Panc1 (cell line): Measurements from ENCODE around the gene ABI3BP. TPM values are rescaled to one million over a fixed set of nuclear protein-coding genes. Genes with fewer than 3 reads are reported as not detected.

ENCODE experiments used
- ATAC-seq: fragments of 200-7000 bp; cut with Tn5 transposase; 2 replicates; pipeline ENCODE4 v1.9.1; 2020; ENCODE audit warnings: mild to moderate bottlenecking, moderate library complexity
- BruUV-seq: library from RNA; stranded (reverse); fragments of 400-500 nt; replicated peaks from 2 replicates; lab custom pipeline; 2021; lab: Mats Ljungman, UMichigan
- CTCF ChIA-PET: fragments of 300-600 bp; sonication (Branson Sonifier 250); formaldehyde crosslinking; loops from one replicate; lab custom pipeline; 2022; ENCODE audit warnings: antibody characterized with exemption; lab: Charles Lee
- POLR2A ChIA-PET: fragments of 300-600 bp; sonication (Branson Sonifier 250); formaldehyde crosslinking; loops from one replicate; lab custom pipeline; 2022; ENCODE audit warnings: antibody characterized with exemption; lab: Charles Lee
- DNase-seq: peaks from one replicate; pipeline ENCODE4 v3.0.0-alpha.2; 2010; ENCODE audit warnings: low read depth, low spot score
- H3K27ac ChIP-seq: 2 replicates; pipeline ENCODE4 v1.5.1; 2011; ENCODE audit warnings: mild to moderate bottlenecking, low read length, inconsistent platforms
- H3K27me3 ChIP-seq: fragments of 200-500 bp; sonication (Bioruptor generic); 2 replicates; pipeline ENCODE4 v1.6.0; 2014; ENCODE audit warnings: low read length, inconsistent platforms; ENCODE audit not compliant: control insufficient read depth, insufficient read depth
- H3K36me3 ChIP-seq: fragments of 200-500 bp; sonication (Bioruptor generic); 2 replicates; pipeline ENCODE4 v1.5.1; 2014; ENCODE audit warnings: inconsistent platforms, mild to moderate bottlenecking, low read length, moderate library complexity; ENCODE audit not compliant: control insufficient read depth, insufficient read depth
- H3K4me1 ChIP-seq: 2 replicates; pipeline ENCODE4 v1.5.1; 2011; ENCODE audit warnings: inconsistent platforms, mild to moderate bottlenecking, low read length, moderate library complexity; ENCODE audit not compliant: control insufficient read depth, insufficient read depth
- H3K4me3 ChIP-seq, 2 experiments: 2 replicates each; pipeline ENCODE4 v1.5.1; 2011 to 2012; ENCODE audit warnings: low read depth in 2 of 2, low read length in 2 of 2, mild to moderate bottlenecking in 2 of 2, inconsistent platforms in 1 of 2, moderate library complexity in 1 of 2
- H3K9me3 ChIP-seq: fragments of 200-500 bp; sonication (Bioruptor generic); 2 replicates; pipeline ENCODE4 v1.5.1; 2014; ENCODE audit warnings: low read depth, mild to moderate bottlenecking, inconsistent platforms, low read length, moderate library complexity; ENCODE audit not compliant: control insufficient read depth, insufficient read depth
- CTCF ChIP-seq: fragments of 450-650 bp; IDR thresholded peaks from 2 replicates; pipeline ENCODE4 v1.5.1; 2017; ENCODE audit warnings: mild to moderate bottlenecking
- POLR2AphosphoS5 ChIP-seq: IDR thresholded peaks from 2 replicates; pipeline ENCODE4 v1.6.1; 2012; ENCODE audit warnings: mild to moderate bottlenecking, low read depth, low read length, moderate library complexity
- SIN3A ChIP-seq: IDR thresholded peaks from 2 replicates; pipeline ENCODE4 v1.6.1; 2012; ENCODE audit warnings: low read depth, mild to moderate bottlenecking, low read length, moderate library complexity, borderline replicate concordance; ENCODE audit not compliant: insufficient read depth
- TCF7L2 ChIP-seq: IDR thresholded peaks from 2 replicates; pipeline ENCODE4 v1.6.1; 2011; ENCODE audit warnings: mild to moderate bottlenecking, low read depth, low read length, inconsistent platforms
- in situ Hi-C: cut with HindIII; loops from 2 replicates; pipeline ENCODE4 v1.10.0; 2016; ENCODE audit warnings: low sequenced_read_pairs, low pct_unique_long_range_greater_than_20kb
- intact Hi-C: fragments of 100-400 bp; cut with micrococcal nuclease; formaldehyde crosslinking; loops from one replicate; pipeline ENCODE4 v1.10.0; 2022; ENCODE audit not compliant: unreplicated experiment
- total RNA-seq: library from RNA; stranded (reverse); gene quantifications from one replicate; pipeline ENCODE4 v1.2.1, GENCODE V29; 2021; ENCODE audit not compliant: unreplicated experiment
- TF ChIP-seq, protein P1 (sequence below), 2 experiments: IDR thresholded peaks; 2 replicates each; pipeline ENCODE4 v1.6.1; 2011 to 2012; ENCODE audit warnings: low read depth in 2 of 2, control low read depth in 1 of 2, low read length in 1 of 2, mild to moderate bottlenecking in 1 of 2, moderate library complexity in 1 of 2; ENCODE audit not compliant: insufficient read depth in 1 of 2

The ABI3BP gene
- total RNA-seq, 1 experiment from 2014 or later = 0.21 TPM

DNA sequence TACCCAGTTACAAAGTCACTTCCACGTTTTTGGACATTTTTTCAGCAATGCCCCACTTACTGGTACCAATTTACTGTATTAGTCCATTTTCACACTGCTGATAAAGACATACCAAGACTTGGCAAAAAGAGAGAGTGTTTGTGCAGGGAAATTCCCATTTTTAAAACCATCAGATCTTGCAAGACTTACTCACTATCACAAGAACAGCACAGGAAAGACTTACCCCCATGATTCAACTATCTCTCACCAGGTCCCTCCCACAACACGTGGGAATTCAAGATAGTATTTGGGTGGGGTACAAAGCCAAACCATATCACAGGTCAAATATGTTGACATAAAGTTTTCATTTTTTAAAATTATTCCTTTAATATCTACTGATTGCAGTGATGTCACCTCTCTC, 16.2 kb upstream of the ABI3BP start:
- Histone ChIP-seq H3K4me3 (no peak overlapping the region), H3K27me3 (no peaks in the 10 kb centered on the region), H3K4me1 (no peaks in the 10 kb centered on the region), H3K36me3 (no peaks in the 10 kb centered on the region), H3K27ac (no peak overlapping the region), H3K9me3 (no peaks in the 10 kb centered on the region; the same call in 1 of the 2 replicates)
- TF ChIP-seq CTCF (no peak), POLR2AphosphoS5 (no peak), TCF7L2 (no peak), SIN3A (no peak)
- TF ChIP-seq, protein P1, sequence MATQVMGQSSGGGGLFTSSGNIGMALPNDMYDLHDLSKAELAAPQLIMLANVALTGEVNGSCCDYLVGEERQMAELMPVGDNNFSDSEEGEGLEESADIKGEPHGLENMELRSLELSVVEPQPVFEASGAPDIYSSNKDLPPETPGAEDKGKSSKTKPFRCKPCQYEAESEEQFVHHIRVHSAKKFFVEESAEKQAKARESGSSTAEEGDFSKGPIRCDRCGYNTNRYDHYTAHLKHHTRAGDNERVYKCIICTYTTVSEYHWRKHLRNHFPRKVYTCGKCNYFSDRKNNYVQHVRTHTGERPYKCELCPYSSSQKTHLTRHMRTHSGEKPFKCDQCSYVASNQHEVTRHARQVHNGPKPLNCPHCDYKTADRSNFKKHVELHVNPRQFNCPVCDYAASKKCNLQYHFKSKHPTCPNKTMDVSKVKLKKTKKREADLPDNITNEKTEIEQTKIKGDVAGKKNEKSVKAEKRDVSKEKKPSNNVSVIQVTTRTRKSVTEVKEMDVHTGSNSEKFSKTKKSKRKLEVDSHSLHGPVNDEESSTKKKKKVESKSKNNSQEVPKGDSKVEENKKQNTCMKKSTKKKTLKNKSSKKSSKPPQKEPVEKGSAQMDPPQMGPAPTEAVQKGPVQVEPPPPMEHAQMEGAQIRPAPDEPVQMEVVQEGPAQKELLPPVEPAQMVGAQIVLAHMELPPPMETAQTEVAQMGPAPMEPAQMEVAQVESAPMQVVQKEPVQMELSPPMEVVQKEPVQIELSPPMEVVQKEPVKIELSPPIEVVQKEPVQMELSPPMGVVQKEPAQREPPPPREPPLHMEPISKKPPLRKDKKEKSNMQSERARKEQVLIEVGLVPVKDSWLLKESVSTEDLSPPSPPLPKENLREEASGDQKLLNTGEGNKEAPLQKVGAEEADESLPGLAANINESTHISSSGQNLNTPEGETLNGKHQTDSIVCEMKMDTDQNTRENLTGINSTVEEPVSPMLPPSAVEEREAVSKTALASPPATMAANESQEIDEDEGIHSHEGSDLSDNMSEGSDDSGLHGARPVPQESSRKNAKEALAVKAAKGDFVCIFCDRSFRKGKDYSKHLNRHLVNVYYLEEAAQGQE (IDR thresholded peaks at IDR 0.05; ENCODE audit: insufficient read depth in 1 of 2, low read depth in 2 of 2, low read length in 1 of 2) = no peak
- no peak for ATAC-seq
- in situ Hi-C loops (no loop called here), intact Hi-C loops (no loop called here)
- BruUV-seq = no TSS peak
- POLR2A ChIA-PET = no interaction called here
- CTCF ChIA-PET = no interaction called here
- DNase-seq = no peak

- Histone ChIP-seq H3K4me3 (no peak overlapping the region), H3K27me3 (no peaks in the 10 kb centered on the region; the same call in 1 of the 2 replicates), H3K4me1 (no peaks in the 10 kb centered on the region), H3K27ac (no peak overlapping the region), H3K9me3 (no peaks in the 10 kb centered on the region), H3K36me3 (no peaks in the 10 kb centered on the region)
- ChIA-PET CTCF (no interaction called here), POLR2A (no interaction called here)
- intact Hi-C loops = no loop called here
- TF ChIP-seq CTCF (no peak), POLR2AphosphoS5 (no peak), TCF7L2 (no peak), SIN3A (no peak)
- TF ChIP-seq, protein P1 (IDR thresholded peaks at IDR 0.05; ENCODE audit: insufficient read depth in 1 of 2, low read depth in 2 of 2, low read length in 1 of 2) = no peak
- no TSS peak for BruUV-seq
- in situ Hi-C loops = no loop called here
- ATAC-seq (no peak), DNase-seq (no peak)
Measured at GRCh38 chr3:100999160-100999559, 5.9 kb upstream of the ABI3BP start.
